Measurements from ENCODE around the gene GRIN3B.

Gene GRIN3B

DNA sequence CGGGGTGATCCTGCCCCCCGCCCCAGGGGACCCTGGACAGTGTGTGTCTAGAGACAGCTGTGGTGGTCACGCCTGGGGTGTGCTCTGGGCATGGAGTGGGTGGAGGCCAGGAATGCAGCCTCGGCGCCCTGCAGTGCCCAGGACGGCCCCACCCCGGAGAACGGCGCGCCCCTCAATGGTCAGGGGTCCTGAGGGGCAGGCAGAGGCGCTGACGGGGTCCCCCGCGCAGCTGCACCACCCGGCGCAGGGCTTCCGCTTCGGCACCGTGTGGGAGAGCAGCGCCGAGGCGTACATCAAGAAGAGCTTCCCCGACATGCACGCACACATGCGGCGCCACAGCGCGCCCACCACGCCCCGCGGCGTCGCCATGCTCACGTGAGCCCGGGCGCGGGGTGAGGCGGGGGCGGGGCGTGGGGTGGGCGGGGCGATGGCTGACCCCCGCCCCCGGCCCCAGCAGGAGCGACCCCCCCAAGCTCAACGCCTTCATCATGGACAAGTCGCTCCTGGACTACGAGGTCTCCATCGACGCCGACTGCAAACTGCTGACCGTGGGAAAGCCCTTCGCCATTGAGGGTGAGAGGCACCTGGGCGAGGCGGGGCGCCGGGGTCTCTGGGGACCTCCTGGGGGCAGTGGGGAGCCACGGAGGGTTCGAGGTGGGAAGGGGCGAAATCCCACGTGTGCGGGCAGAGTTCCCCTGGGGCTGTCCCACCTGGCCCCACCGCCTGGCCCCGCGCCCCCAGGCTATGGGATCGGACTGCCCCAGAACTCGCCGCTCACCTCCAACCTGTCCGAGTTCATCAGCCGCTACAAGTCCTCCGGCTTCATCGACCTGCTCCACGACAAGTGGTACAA is 7.4 kb downstream of the GRIN3B start:
- DNase-seq (ENCODE audit: low read depth), result no peak

- DNase-seq (ENCODE audit: low read depth), result no peak
Measured at GRCh38 chr19:1008268-1009040, 8.2 kb downstream of the GRIN3B start.

DNA sequence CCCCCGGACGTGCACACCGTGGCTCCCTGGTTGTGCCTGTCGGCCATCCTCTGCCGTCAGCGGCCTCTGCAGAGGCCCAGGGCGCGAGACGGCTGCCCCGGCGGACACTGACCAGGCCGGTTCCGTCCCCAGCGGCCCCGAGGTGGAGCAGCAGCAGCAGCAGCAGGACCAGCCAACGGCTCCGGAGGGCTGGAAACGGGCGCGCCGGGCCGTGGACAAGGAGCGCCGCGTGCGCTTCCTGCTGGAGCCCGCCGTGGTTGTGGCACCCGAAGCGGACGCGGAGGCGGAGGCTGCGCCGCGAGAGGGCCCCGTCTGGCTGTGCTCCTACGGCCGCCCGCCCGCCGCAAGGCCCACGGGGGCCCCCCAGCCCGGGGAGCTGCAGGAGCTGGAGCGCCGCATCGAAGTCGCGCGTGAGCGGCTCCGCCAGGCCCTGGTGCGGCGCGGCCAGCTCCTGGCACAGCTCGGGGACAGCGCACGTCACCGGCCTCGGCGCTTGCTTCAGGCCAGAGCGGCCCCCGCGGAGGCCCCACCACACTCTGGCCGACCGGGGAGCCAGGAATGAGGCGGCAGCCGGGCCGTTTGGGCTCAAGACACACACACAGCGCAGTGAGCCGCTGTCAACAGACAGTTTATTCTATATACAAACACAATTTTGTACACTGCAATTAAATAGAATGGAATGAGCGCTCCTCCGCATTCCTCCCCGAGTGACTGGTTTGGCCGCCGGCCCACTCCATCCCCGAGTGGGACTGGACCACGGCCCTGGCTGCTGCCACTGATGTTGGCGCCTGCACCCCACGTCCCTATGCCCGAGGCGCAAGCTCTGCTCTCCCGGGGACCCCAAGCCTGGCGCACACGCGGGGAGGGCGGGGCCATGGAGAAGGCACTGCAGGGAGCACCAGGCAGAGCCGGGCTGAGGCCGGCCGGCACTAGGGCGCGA is 9.1 kb downstream of the GRIN3B start:
- DNase-seq (ENCODE audit: low read depth), result no peak

DNA sequence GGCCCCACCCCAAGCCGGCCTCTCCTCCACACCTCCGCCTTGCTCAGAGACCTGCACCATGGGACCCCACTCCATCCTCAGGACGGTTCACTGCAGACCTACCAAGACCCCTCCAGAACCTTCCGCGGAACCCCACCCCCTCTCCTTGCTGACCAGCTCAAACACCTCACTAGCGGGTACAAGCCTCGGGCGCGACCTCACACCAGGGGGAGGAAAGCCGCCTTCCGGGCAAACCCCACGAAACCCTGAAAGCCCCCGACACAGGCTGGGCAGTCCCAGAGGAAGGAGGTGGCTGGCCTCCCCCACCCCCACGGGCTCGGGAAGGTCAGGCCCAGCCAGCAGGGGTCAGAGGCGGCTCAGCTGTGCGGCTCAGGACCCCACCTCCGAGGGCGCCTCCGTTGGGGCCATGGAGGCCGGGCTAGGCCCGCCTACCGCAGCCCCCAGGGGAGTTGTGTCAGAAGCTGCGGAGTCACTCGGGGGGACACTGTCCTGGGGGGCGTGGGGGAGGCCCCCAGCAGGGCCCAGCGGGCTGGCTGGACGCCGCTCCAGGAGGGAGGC is 9.8 kb downstream of the GRIN3B start:
- no peak for DNase-seq (ENCODE audit: low read depth)

DNA sequence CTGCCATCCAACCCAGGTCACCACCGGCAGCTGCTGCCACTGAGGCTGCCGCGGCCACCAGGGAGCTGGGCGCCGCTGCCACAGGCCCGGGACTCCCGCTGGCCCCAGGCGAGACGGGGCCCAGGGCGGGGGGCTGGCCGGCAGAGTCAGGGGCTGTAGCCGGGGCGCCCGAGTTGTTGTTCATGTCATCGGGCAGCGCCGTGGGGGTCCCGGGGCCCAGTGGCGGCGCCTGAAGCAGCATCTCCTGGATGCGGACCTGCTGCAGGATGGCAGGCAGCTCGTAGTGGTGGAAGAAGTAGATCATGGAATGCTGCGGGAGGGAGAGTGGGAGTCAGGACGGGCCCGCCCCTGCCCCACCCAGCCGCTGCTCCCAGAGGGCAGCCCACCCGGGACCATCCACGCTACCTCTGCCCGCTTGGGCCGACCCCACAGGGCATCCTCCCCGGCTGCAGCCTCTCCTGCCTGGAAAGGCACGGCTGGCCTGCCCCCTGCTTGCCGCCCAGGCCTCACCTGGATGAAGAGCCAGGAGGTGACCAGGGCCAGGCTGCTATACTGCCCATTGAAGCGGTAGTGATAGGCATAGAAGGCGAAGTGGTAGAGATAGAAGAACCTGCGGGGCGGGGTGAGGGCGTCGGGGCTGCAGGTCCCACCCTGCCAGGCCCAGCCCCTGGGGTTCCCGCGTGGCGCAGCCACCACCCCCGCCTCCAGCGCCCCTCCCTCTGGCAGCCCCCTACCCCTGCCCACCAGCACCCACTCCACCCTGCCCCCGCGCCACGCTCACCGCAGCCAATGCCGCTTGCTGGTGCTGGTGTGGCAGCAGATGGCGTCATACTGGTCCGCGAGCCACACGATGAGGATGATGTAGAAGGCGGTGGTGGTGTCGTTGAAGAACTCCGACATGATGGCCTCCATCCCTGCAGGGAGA is 10.6 kb downstream of the GRIN3B start:
- no peak for DNase-seq (ENCODE audit: low read depth)

DNA sequence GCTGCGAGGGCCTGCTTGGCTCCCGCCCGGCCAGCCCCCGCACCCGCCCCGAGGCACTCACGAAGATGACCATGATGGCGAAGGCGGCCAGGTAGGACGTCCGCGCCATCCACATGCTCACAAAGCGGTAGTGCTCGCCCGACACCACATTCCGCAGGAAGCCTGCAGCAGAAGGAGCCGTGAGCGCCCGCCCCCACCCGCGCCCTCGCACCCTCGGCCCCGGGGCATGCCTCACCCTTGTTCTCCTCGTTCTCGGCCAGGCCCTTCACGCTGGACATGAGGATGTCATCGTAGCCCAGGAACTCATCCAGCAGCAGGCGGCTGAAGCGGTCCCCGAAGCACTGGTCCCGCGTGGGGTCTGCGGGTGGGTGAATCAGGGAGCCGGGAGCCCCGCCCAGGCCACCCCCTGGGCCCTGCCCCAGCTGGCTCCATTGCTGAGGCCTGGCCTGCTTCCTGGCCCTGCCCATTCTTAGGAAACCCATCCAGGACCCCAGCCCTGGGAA is 11.7 kb downstream of the GRIN3B start:
- no peak for DNase-seq (ENCODE audit: low read depth)

GRCh38 chr19:1012334-1012733 is 12.1 kb downstream of the GRIN3B start:
- DNase-seq (ENCODE audit: low read depth), result no peak

DNA sequence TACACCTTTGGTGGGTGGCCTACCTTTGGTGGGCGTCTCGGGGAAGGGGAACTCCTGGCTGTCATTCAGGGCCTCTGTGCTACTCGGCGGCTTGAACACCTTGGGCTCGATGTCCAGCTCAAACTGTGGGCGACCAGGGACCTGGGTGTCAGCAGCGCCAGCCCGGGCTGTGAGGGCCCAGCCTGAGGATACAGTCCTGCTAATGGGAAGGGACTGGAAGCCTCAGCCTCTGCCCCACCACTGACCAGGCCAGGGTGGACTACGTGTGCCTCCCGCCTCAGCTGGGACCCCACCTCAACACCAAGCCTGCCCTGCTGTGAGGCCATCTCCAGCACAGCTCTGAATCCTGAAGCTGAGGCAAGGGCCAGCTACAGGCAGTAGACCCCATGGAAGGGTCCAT is 13.0 kb downstream of the GRIN3B start:
- DNase-seq (ENCODE audit: low read depth), result no peak

- no peak for DNase-seq (ENCODE audit: low read depth)
Measured at GRCh38 chr19:1014161-1015060, 14.2 kb downstream of the GRIN3B start.

- DNase-seq (ENCODE audit: low read depth), result no peak
Measured at GRCh38 chr19:1015061-1015781, 15.0 kb downstream of the GRIN3B start.

- no peak for DNase-seq (ENCODE audit: low read depth)
Measured at GRCh38 chr19:1015782-1016646, 15.8 kb downstream of the GRIN3B start.

- DNase-seq (ENCODE audit: low read depth), result no peak
Measured at GRCh38 chr19:1016647-1017114, 16.5 kb downstream of the GRIN3B start.

GRCh38 chr19:1017115-1017905 is 17.1 kb downstream of the GRIN3B start:
- no peak for DNase-seq (ENCODE audit: low read depth)

GRCh38 chr19:1017906-1018305 is 17.7 kb downstream of the GRIN3B start:
- DNase-seq (ENCODE audit: low read depth), result no peak

GRCh38 chr19:1018393-1018792 is 18.2 kb downstream of the GRIN3B start:
- no peak for DNase-seq (ENCODE audit: low read depth)

GRCh38 chr19:1018932-1019615 is 18.9 kb downstream of the GRIN3B start:
- no peak for DNase-seq (ENCODE audit: low read depth)
